Ramos (cell line): ENCODE measurements around the gene RAD18.

Source experiments
- in situ Hi-C: fragments of 300-500 bp; cut with MboI; formaldehyde crosslinking; loops from one replicate; pipeline ENCODE4 v1.14.3; 2022; ENCODE audit warnings: low sequenced_read_pairs; ENCODE audit not compliant: unreplicated experiment

The RAD18 gene

GRCh38 chr3:8963137-8963853 is at the start of gene RAD18:
TSS of gene RAD18 (minus strand) at chr3:8963472. CDS start at chr3:8963385, 87 bp downstream.
- in situ Hi-C loops = no loop called here

GRCh38 chr3:9012521-9012920 is 49.2 kb upstream of the RAD18 start:
- in situ Hi-C loops = no loop called here

- in situ Hi-C loops = no loop called here
Observed at GRCh38 chr3:9009976-9010545, 46.8 kb upstream of the RAD18 start.

GRCh38 chr3:9008550-9009255 is 45.4 kb upstream of the RAD18 start:
- in situ Hi-C loops = no loop called here

- in situ Hi-C loops = no loop called here
Observed at GRCh38 chr3:9007928-9008327, 44.7 kb upstream of the RAD18 start.

- in situ Hi-C loops = no loop called here
Observed at GRCh38 chr3:9007213-9007612, 43.9 kb upstream of the RAD18 start.

- in situ Hi-C loops = no loop called here
Observed at GRCh38 chr3:9000041-9000440, 36.8 kb upstream of the RAD18 start.

GRCh38 chr3:8997151-8997550 is 33.9 kb upstream of the RAD18 start:
- in situ Hi-C loops = no loop called here

- in situ Hi-C loops = no loop called here
Observed at GRCh38 chr3:8996681-8997121, 33.4 kb upstream of the RAD18 start.

GRCh38 chr3:8996216-8996615 is 32.9 kb upstream of the RAD18 start:
- in situ Hi-C loops = no loop called here

GRCh38 chr3:8994226-8994625 is 31.0 kb upstream of the RAD18 start:
- in situ Hi-C loops = no loop called here

- in situ Hi-C loops = no loop called here
Observed at GRCh38 chr3:8993331-8993730, 30.1 kb upstream of the RAD18 start.

GRCh38 chr3:8992854-8993253 is 29.6 kb upstream of the RAD18 start:
- in situ Hi-C loops = no loop called here

GRCh38 chr3:8992199-8992598 is 28.9 kb upstream of the RAD18 start:
- in situ Hi-C loops = no loop called here

GRCh38 chr3:8990266-8991215 is 27.3 kb upstream of the RAD18 start:
- in situ Hi-C loops = no loop called here

- in situ Hi-C loops = no loop called here
Observed at GRCh38 chr3:8988791-8989558, 25.7 kb upstream of the RAD18 start.

- in situ Hi-C loops = no loop called here
Observed at GRCh38 chr3:8988384-8988655, 25.0 kb upstream of the RAD18 start.

- in situ Hi-C loops = no loop called here
Observed at GRCh38 chr3:8987645-8988383, 24.5 kb upstream of the RAD18 start.

- in situ Hi-C loops = no loop called here
Observed at GRCh38 chr3:8987226-8987625, 24.0 kb upstream of the RAD18 start.
